GM13976 (cell line): Measurements from ENCODE around the gene FMNL2.

Source experiments
- DNase-seq: peaks from one replicate; pipeline ENCODE4 v3.0.0; 2012; ENCODE audit warnings: low spot score
- in situ Hi-C: fragments of 300-500 bp; cut with MboI; formaldehyde crosslinking; loops from one replicate; pipeline ENCODE4 v1.12.0; 2022; ENCODE audit warnings: low sequenced_read_pairs, mixed read lengths, inconsistent platforms; ENCODE audit not compliant: unreplicated experiment
- TF ChIP-seq, protein P1 (sequence below): IDR thresholded peaks from 2 replicates; pipeline ENCODE4 v1.5.1; 2012; ENCODE audit warnings: borderline replicate concordance, mild to moderate bottlenecking; ENCODE audit not compliant: insufficient read depth; ENCODE audit errors: extremely low read depth, missing control alignments, control extremely low read depth

FMNL2 gene

GRCh38 chr2:152337511-152337903, 2.5 kb downstream of the FMNL2 start:
- no peak for DNase-seq
- in situ Hi-C loops: no loop called here
- TF ChIP-seq, protein P1, sequence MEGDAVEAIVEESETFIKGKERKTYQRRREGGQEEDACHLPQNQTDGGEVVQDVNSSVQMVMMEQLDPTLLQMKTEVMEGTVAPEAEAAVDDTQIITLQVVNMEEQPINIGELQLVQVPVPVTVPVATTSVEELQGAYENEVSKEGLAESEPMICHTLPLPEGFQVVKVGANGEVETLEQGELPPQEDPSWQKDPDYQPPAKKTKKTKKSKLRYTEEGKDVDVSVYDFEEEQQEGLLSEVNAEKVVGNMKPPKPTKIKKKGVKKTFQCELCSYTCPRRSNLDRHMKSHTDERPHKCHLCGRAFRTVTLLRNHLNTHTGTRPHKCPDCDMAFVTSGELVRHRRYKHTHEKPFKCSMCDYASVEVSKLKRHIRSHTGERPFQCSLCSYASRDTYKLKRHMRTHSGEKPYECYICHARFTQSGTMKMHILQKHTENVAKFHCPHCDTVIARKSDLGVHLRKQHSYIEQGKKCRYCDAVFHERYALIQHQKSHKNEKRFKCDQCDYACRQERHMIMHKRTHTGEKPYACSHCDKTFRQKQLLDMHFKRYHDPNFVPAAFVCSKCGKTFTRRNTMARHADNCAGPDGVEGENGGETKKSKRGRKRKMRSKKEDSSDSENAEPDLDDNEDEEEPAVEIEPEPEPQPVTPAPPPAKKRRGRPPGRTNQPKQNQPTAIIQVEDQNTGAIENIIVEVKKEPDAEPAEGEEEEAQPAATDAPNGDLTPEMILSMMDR: no peak

DNA sequence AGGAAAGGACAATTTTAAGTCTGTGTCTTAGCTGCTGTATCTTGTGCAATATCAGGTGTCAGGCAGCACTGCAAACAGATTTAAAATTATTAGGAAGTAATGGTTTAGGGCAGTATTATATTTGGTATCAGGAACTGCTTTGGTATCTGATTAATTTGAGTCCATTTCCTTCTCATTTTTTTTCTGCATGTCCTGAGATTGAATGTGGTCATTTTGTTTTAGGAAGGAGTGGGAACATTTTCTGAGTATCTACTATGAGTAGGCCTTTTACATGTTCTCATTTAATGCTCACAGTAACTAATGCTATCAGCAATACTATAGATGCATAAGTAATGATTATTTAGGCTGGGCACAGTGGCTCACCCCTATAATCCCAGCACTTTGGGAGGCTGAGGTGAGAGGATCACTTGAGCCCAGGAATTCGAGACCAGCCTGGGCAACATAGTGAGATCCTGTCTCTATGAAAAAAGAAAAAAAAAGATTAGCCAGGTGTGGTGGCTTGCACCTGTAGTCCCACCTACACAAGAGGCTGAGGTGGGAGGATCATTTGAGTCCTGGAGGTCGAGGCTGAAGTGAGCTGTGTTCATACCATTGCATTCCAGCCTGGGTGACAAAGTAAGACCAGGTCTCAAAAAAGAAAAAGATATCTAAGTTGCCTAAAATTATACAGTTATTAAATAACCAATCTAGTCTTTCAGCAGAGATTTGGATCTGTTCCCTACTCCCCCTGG, 4.7 kb downstream of the FMNL2 start:
- TF ChIP-seq, protein P1: no peak
- in situ Hi-C loops: no loop called here
- DNase-seq: no peak

GRCh38 chr2:152342259-152343046, 7.5 kb downstream of the FMNL2 start:
- in situ Hi-C loops: no loop called here
- no peak for DNase-seq
- TF ChIP-seq, protein P1: no peak

- TF ChIP-seq, protein P1: no peak
- in situ Hi-C loops: no loop called here
Measured at GRCh38 chr2:152343426-152343825, 8.5 kb downstream of the FMNL2 start.

GRCh38 chr2:152344579-152345195, 9.7 kb downstream of the FMNL2 start:
- in situ Hi-C loops: no loop called here
- TF ChIP-seq, protein P1: no peak
- no peak for DNase-seq

More at GRCh38 chr2:152343426-152343825, 8.5 kb downstream of the FMNL2 start:
- no peak for DNase-seq

DNA sequence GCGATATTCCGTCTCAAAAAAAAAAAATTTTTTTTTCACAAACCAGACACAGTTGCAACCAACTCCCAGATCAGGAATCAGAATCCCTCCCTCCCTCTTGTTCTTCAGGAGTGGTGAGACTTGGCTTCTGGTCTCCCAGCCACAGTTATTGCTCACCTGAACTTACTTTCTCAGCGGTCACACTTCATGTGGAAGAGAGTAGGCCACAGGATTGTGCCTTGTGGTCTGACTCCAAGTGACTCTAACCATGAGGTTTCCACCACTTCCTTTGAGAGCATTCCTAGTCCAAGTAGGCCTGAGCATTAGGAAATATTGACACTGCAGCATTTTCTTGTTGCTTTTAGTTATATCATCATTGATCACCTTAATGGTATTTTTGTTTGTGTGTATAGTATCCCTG, 12.1 kb downstream of the FMNL2 start:
- no peak for DNase-seq
- TF ChIP-seq, protein P1: no peak
- in situ Hi-C loops: no loop called here
